Stimulated activated CD8-positive, alpha-beta memory T cell treated with anti-CD3 and anti-CD28 coated beads, Interleukin-7, amount 100 ng/mL, for 24 hours (primary cell): ENCODE measurements around the gene OTOF.
"Not testable (repeated sequence)": the region's sequence is repeated elsewhere in the genome, so short reads cannot be mapped to it uniquely, and the experiment has no call there.

Experiments used
- DNase-seq: peaks from one replicate; pipeline ENCODE4 v3.0.0-alpha.2; 2020; ENCODE audit warnings: low read depth

OTOF gene

DNA sequence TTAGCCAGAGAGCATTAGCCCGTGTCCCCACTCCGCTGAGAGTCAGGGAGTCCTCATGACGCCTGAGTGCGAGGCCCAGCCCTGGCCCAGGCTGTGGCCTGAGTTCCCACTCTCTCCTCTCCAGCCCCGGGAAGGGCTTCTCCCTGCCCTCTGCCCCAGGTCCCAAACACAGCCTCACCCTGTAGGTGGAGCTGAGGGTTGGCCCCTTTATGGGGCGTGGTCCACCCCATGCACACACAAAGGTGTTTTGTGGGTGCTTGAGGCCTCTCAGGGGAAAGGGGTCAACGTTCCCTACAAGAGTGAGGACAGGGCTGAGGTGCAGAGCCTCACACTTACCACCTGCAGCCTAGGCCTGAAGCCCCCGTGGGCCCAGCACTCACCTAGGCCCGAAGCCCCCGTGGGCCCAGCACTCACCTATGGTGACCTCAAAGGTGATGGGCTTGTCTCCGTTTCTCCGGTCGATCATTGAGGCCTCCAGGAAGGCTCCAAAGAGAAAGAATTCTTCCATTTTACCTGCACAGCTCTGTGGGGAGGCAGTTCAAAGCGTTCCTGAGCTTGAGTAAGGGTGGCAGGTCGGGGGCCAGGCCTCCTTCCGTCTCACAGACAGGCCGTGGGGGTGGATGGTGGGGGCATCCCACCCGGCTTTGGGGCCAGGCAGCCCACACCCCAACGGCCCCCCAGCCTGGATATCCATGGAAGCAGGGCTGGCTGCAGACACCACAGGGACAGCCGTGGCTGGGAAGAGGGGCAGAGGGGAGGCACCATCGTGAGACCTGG, 2.1 kb upstream of the OTOF start:
- DNase-seq, result no peak

GRCh38 chr2:26479131-26479788, 1.3 kb upstream of the OTOF start:
- DNase-seq, result no peak

GRCh38 chr2:26478366-26478765, 442 bp upstream of the OTOF start:
- DNase-seq, result no peak

DNA sequence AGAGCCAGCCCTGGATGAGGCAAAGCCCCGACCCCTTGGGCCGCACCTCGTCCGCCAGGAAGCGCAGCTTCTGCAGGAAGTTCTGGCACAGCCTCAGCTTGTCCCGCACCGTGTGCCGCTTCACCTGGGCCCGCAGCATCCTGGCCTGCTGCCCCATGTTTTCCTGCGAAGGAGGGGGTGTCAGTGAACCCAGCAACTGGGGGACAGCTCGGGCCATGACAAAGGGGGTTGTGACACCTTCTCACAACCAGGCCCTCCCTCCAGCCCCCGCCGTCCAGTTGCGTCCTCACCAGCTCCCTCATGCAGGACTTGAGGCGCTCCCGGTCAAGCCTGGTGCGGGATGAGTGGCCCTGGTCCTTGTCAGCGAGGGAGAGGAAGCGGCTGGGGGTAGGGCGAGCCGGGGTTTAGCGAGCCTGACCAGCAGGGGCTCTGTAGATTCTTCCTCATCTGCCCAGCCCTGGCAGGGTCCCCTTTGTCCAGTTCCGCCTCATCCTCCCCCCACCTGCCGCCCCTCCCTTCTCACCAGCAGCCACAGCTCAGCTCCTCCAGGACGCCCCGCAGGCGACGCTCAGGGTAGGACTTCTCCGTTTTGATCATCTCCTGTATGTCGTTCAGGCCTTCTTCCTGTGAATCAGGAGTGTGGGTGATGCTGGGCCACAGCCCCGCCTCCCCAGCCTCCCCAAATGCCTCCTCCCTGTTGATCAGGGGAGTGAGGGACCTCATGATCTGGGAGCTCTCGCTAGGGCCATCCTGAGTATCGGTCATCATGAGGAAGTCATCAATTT, 606 bp downstream of the OTOF start:
- DNase-seq, result no peak

- DNase-seq, result no peak
Observed at GRCh38 chr2:26475832-26476501, 2.0 kb downstream of the OTOF start.

GRCh38 chr2:26475037-26475436, 2.9 kb downstream of the OTOF start:
- no peak for DNase-seq

DNA sequence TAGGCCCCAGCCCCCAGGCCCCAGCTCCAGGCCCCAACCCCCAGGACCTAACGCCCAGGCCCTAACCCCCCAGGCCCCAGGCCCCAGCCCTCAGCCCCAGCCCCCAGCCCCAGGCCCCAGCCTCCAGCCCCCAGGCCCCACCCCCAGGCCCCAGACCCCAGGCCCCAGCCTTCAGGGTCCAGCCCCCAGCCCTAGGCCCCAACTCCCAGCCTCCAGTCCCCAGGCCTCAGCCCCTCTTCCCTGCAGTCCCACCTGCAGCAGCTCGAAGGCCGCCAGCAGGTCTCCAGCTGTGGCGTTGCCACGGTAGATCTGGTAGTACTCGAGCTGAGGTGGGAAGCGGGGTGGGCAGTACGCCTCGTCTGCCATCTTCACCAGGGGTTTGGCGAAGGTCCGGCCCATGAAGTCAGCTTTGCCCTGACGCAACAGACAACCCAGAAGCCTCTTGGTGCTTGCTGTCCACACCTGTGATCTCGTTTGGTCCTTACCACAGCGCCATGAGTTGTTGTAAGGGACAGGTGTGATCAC, 3.6 kb downstream of the OTOF start:
- DNase-seq, result no peak

GRCh38 chr2:26473796-26474195, 4.1 kb downstream of the OTOF start:
- DNase-seq, result no peak

GRCh38 chr2:26472821-26473655, 4.9 kb downstream of the OTOF start:
- DNase-seq, result no peak

DNA sequence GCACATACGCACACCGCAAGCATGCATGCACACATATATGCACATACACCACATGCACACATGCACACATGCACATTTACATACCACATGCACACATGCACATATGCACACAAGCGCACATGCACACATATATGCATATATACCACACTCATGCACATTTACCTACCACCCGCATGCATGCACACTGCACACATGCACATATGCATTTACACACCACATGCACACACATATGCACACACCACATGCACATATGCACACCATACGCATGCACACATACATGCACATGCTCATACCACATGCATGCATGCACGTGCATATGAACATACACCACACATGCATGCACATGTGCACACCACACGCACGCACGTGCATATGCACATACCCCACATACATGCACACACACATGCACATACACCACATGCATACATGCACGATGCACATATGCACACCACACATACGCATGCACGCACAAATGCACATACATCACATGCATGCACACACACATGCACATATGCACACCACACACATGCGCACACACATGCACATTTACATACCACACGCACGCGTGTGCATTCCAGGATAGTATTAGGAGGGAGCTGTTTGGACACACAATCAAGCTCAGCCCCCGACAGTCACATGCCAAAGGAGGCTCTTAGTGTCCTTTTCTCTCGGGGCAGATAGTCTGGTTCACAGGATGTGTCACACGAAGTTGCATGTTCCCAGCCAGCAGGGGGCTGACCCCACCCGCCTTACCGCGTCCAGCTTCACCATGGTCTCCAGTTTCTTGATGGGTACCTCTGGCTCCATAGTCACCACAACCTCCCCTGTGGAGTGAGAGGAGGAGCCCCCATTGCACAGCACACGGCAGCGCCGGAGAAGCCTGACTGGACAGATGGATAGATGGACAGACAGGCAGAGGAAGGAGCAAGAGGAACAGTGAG, 5.9 kb downstream of the OTOF start:
- DNase-seq, result no peak

DNA sequence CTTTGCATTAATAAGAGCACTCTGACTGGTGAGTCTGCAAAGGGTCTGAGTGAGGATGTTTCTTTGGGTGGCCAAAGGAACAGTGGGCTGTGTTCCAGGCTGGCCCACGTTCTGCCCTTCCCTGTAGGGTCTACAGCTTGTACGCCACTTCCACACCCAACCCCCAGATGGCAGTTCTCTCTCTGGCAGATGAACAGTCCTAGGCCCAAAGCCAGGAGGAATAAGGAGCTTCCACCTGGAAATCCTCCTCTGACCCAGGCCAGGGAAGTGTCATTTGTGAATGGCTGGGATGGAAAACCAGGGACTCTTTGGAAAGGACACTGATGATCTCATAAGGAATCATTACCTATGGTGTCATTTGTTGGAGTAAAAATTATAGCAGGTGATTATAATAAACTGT, 6.6 kb downstream of the OTOF start:
- no peak for DNase-seq

DNA sequence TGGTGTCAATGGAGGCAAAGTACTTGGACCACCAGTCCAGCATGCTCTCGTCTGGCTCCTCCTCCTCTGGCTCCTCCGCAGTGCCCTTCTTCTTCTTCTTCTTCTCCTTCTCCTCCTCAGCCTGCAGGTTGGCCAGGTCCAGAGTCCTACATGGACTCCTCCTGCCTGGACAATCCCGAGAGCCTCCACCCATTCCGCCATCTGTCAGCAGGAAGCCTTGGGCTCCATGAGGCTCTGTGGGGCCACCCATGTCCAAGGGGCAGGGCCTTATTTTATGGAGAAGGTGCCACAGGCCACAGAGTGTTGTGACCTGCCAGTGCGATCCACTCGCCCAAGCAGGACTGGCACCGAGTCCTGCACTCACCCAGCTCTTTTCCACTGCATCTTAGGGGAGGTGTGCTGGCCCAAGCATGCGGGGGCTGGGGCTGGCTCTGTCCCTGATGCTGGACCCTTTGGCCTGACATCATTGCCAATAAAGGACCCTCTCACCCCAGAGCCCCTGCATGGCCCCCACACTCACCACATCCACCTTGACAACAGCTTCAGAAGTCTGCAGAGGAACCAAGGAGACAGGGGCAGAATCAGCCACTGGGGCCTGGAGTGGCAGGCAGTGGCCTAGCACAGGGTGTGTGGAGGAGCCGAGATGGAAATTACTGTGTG, 7.2 kb downstream of the OTOF start:
- no peak for DNase-seq

GRCh38 chr2:26469955-26470354, 8.0 kb downstream of the OTOF start:
- DNase-seq, result no peak

GRCh38 chr2:26469092-26469710, 8.7 kb downstream of the OTOF start:
- peak; percentile 36 for DNase-seq

DNA sequence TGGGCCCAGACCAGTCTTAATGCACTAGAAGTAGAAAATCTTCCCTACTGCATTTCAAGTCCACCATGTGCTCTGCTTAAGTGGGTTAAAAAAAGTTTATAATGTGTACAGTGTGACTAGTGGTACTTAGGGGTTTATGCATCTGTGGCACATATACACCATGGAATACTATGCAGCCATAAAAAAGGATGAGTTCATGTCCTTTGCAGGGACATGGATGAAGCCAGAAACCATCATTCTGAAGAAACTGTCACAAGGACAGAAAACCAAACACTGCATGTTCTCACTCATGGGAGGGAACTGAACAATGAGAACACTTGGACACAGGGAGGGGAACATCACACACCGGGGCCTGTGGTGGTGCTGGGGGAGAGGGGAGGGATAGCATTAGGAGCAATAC, 9.4 kb downstream of the OTOF start:
- DNase-seq, result not testable (repeated sequence)

GRCh38 chr2:26466662-26467310, 11.1 kb downstream of the OTOF start:
- no peak for DNase-seq

GRCh38 chr2:26465981-26466471, 11.9 kb downstream of the OTOF start:
- no peak for DNase-seq

DNA sequence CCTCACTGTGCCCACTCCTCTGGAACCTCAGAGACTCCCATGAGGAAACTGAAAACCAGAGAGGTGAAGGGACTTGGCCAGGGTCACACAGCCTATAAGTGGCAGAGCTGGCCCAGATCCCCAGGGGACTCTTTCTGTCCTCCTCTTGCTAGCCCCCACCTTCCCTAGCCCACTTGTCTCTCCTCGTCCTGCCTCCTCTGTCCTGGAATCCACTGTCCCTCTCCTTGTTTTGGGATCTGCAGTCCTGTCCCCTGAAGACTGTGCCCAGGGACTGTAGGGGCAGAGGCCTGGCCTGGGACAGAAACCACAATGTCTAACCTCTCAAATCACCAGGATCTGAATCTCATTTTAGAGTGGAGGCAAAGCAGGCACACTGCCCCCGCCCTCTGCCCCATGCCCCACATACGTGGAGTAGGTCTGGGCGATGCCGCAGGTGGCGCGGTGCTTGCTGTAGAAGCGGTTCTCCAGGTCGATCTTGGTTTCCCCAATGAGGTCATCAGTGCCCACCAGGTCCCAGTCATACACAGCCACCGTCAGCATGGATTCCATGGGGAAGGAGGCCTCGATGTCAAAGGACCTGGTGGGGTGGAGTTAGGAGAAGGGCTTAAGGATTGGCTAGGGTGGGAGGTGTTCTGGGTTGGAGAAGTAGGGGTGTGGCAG, 12.5 kb downstream of the OTOF start:
- DNase-seq, result no peak
